DMS153 treated with DMSO at 0.1 percent for 48 hours (cell line): ENCODE results near the gene DST.
"Not testable (repeated sequence)": the region's sequence is repeated elsewhere in the genome, so short reads cannot be mapped to it uniquely, and the experiment has no call there.

Source experiments
- DNase-seq: peaks from one replicate; lab custom pipeline; 2025; ENCODE audit not compliant: unreplicated experiment; lab: John Stamatoyannopoulos, UW

The DST gene

GRCh38 chr6:56663344-56663743 is 20.7 kb upstream of the DST start:
- DNase-seq = no peak

DNA sequence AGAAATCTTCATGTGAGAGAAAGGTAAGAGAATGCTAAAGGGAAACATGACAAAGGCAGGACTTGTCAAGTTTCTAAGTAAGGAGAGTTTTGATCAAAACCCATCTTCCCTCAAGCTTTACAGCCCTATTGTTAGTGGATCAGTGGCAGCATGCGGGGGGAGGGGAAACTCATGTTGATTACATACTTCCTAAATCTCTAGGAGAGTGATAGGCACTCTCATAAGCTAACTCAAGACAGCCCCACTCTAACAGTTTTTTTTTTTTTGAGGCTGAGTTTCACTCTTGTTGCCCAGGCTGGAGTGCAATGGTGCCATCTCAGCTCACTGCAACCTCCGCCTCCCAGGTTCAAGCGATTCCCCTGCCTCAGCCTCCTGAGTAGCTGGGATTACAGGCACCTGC is 18.6 kb upstream of the DST start:
- DNase-seq = not testable (repeated sequence)

DNA sequence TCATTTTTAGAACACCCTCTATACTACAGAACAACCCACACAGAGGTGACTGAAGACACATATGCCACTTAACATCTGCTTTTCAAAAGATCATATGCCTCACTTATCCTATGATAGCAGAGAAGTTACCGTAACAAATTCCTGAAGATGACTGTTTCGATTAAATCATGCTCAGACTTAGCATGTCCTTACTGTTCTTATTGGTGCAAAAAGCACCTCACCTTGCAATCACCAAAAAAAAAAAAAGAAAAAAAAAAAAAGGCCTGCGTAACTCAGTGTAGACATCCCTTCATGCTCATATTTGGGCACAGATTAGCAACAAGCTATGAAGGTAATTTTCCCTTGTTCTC is 17.7 kb upstream of the DST start:
- DNase-seq = no peak

GRCh38 chr6:56659721-56660380 is 17.2 kb upstream of the DST start:
- no peak for DNase-seq

GRCh38 chr6:56658326-56658725 is 15.6 kb upstream of the DST start:
- DNase-seq = no peak

DNA sequence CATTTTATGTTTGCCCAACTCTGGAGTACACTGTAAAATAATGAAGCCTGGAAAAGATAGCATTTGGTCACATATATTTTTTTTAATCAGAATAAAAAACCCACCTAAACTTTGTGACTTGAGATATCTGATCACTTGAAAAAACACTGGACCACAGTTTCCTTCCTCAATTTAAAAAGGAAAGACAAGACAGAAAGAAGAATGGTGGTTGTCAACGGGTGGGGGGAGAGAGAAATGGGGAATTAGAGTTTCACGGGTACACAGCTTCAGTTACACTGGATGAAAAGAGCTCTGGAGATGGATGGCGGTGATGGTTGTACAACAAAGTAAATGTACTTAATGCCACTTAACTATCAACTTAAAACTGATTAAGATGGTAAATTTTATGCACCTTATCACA is 14.7 kb upstream of the DST start:
- no peak for DNase-seq

GRCh38 chr6:56656466-56656865 is 13.8 kb upstream of the DST start:
- no peak for DNase-seq

- DNase-seq = no peak
Measured at GRCh38 chr6:56655996-56656395, 13.3 kb upstream of the DST start.

DNA sequence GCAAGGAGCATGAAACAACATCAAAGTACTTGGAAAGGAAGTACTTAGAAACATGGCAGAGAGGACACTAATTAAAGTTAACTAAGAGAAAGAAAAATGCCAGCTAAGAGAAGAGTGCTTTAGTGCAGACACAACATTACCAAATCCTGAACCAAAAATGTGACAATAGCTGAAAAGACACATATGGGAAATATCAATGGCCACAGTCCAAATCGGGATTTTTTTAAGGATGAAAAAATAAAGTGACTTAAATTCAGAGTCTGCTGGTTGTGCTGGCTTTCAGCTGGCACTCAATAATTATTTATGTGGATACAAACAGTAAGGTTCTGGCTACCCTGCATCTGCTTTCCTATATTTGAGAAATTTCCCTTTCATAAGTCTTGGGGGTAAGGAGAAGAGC is 12.6 kb upstream of the DST start:
- no peak for DNase-seq

- no peak for DNase-seq
Measured at GRCh38 chr6:56652994-56653393, 10.3 kb upstream of the DST start.

DNA sequence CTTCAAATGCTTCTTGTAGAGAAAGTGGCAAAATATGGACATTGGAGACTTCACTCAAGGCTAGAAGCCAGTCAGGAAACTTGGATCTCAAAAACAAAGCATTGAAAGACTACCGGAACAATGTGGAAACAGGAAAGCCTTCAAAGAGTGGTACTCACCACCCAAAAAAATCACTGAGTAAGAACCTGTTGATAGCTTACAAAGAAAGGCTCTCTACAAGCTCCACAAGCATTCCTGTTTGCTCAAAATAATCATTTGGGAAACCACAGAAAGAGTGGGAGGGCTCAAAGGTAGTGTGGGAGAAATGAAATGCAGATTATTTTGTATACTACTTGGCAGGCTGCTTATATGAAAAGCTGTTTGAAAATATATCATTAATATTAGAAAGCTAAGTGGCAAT is 9.5 kb upstream of the DST start:
- DNase-seq = no peak

GRCh38 chr6:56650191-56650590 is 7.5 kb upstream of the DST start:
- no peak for DNase-seq

- DNase-seq = no peak
Measured at GRCh38 chr6:56649782-56650181, 7.1 kb upstream of the DST start.

DNA sequence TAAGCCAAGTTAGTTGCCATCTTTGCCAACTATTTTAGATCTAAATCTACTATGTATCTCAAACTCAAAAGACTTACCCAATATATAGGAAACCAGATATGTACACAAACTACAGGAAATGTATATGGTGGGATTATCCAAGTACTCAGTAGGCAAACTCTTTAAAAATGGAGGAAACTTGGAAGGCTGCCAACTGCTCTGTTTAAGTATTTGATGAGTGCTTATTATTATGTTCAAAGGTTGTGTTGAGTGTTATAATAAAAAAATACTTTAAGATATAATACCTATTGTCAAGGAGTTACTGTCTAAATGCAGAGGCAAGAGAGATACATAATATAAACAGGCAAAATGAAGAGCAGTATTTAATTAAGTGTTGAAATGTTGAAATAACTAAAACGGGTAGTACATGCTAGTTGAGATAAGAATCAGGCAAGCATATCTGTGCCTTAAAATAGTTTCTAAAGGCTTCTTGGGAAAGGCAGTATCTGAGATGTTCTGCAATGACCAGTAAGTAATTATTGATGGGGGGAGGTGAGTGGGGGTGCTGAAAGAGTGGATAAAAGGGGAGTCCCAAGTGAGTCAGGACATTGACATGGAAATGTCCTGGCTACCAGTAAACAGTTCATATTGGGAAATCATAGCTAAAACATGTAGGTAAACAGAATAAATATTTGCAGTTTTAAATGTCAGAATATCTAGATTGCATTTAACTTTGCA is 6.5 kb upstream of the DST start:
- peak; percentile 69 for DNase-seq

GRCh38 chr6:56647172-56647762 is 4.6 kb upstream of the DST start:
- DNase-seq = no peak

GRCh38 chr6:56644366-56644765 is 1.7 kb upstream of the DST start:
- DNase-seq = no peak

GRCh38 chr6:56643379-56644089 is 845 bp upstream of the DST start:
- DNase-seq = no peak

GRCh38 chr6:56640374-56640773 is 2.3 kb downstream of the DST start:
- DNase-seq = no peak

GRCh38 chr6:56638760-56639159 is 3.9 kb downstream of the DST start:
- no peak for DNase-seq

DNA sequence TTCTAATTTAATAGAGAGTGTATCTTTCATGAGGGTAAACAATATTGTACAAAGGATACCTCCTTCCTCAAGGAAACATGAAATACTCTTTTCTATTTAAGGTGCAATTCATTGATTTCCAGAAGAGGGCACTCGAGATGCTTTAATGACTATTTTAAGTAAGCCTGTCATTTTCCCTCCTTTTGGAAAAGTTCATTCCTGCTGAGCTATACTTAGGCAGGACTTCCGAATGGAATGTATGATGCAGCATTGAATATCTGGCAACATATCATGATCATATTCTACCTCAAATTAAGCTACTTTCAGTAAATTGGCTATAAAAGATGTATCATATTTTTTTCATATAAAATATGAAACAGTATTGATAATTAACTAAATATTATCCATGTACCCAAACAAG is 5.0 kb downstream of the DST start:
- DNase-seq = peak; percentile 39

DNA sequence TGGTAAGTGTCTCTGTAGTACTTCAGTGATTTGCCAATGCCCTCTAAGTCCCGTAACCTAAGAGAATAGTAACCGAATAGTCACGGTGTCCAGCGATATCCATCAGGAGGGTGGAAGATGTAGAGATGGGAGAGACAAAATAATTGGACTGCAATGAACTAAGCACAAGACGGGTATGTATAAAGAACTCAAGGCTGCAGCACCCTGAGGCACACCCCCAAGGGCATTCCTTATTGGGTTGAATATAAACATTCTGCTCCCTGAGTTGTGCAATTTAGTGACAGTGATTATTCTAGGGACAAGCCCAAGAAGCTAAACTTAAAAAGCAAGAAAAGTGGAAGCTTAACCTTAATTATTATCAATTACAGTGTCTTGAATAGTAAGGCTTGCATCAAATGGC is 14.6 kb downstream of the DST start:
- no peak for DNase-seq

DNA sequence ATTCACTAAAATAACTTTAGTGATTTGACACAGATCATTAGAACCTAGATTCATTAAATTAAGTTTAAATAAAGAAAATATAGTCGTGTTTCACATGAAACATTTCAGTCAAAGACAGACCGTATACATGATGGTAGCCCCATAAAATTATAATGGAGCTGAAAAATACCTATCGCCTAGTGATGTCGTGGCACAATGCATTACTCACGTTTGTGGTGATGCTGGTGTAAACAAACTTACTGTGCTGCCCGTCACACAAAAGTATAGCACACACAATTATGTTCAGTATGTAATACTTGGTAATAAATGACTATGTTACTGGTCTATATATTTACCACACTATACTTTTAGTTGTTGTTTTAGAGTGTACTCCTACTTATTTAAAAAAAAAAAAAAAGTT is 17.3 kb downstream of the DST start:
- DNase-seq = no peak
